IMR-90 (cell line): ENCODE measurements around the gene PSME4. TPM values are rescaled to one million over a fixed set of nuclear protein-coding genes. Genes with fewer than 3 reads are reported as not detected.

Experiments
- ATAC-seq: fragments of 200-7000 bp; cut with Tn5 transposase; 2 replicates; pipeline ENCODE4 v1.9.1; 2020; ENCODE audit warnings: low read depth, mild to moderate bottlenecking, moderate library complexity
- BruUV-seq: library from RNA; stranded (reverse); fragments of 400-500 nt; replicated peaks from 2 replicates; lab custom pipeline; 2021; lab: Mats Ljungman, UMichigan
- CTCF ChIA-PET: fragments of 300-600 bp; formaldehyde crosslinking; extraction: SDS; loops from one replicate; lab custom pipeline; 2021; ENCODE audit warnings: antibody characterized with exemption; lab: Yijun Ruan, JAX
- POLR2A ChIA-PET: fragments of 300-600 bp; sonication (Branson Sonifier 250); formaldehyde crosslinking; loops from one replicate; lab custom pipeline; 2022; ENCODE audit warnings: antibody characterized with exemption; ENCODE audit not compliant: unreplicated experiment; lab: Charles Lee
- DNase-seq: peaks from one replicate; pipeline ENCODE4 v3.0.0; 2013
- H2AFZ ChIP-seq: replicated peaks from 2 replicates; pipeline ENCODE3; 2013; ENCODE audit warnings: low read length, mild to moderate bottlenecking; ENCODE audit not compliant: poor library complexity
- H2AK5ac ChIP-seq: 2 replicates; pipeline ENCODE4 v1.6.1; 2013; ENCODE audit warnings: low read depth, low read length, inconsistent platforms
- H2AK9ac ChIP-seq: replicated peaks from 2 replicates; pipeline ENCODE3; 2013; ENCODE audit warnings: mild to moderate bottlenecking, low read depth, low read length, moderate library complexity; ENCODE audit not compliant: poor library complexity
- H2BK120ac ChIP-seq: 2 replicates; pipeline ENCODE4 v1.6.1; 2013; ENCODE audit warnings: low read depth, low read length, inconsistent platforms
- H2BK15ac ChIP-seq: 3 replicates; pipeline ENCODE4 v1.6.1; 2013; ENCODE audit warnings: low read depth, low read length, inconsistent platforms
- H2BK20ac ChIP-seq: 2 replicates; pipeline ENCODE4 v1.6.1; 2013; ENCODE audit warnings: low read depth, mild to moderate bottlenecking, inconsistent platforms, low read length, moderate library complexity
- H2BK5ac ChIP-seq: 2 replicates; pipeline ENCODE4 v1.6.1; 2013; ENCODE audit warnings: mild to moderate bottlenecking, low read depth, low read length, inconsistent platforms; ENCODE audit not compliant: poor library complexity, severe bottlenecking
- H3K14ac ChIP-seq: replicated peaks from 2 replicates; pipeline ENCODE4 v1.6.1; 2013; ENCODE audit warnings: low read depth, low read length, inconsistent platforms
- H3K18ac ChIP-seq: 2 replicates; pipeline ENCODE4 v1.6.1; 2013; ENCODE audit warnings: low read depth, low read length, control low read depth
- H3K23ac ChIP-seq: 2 replicates; pipeline ENCODE4 v1.6.1; 2013; ENCODE audit warnings: low read depth, low read length, inconsistent platforms
- H3K27ac ChIP-seq: 2 replicates; pipeline ENCODE4 v1.5.1; 2013; ENCODE audit warnings: mild to moderate bottlenecking, control low read depth, low read length; ENCODE audit not compliant: insufficient read depth
- H3K27me3 ChIP-seq: 2 replicates; pipeline ENCODE4 v1.6.1; 2013; ENCODE audit warnings: low read length; ENCODE audit not compliant: control insufficient read depth, insufficient read depth
- H3K36me3 ChIP-seq: 2 replicates; pipeline ENCODE4 v1.6.1; 2013; ENCODE audit warnings: low read length, mixed read lengths; ENCODE audit not compliant: control insufficient read depth, insufficient read depth
- H3K4ac ChIP-seq: 2 replicates; pipeline ENCODE4 v1.6.1; 2013; ENCODE audit warnings: low read depth, low read length, inconsistent platforms
- H3K4me1 ChIP-seq: 2 replicates; pipeline ENCODE4 v1.6.1; 2013; ENCODE audit warnings: low read length, mixed read lengths; ENCODE audit not compliant: control insufficient read depth, insufficient read depth
- H3K4me2 ChIP-seq: 2 replicates; pipeline ENCODE4 v1.6.1; 2013; ENCODE audit warnings: low read depth, mild to moderate bottlenecking, control low read depth, low read length, moderate library complexity
- H3K4me3 ChIP-seq: 2 replicates; pipeline ENCODE4 v1.5.1; 2013; ENCODE audit warnings: low read depth, mild to moderate bottlenecking, control low read depth, low read length, moderate library complexity; ENCODE audit not compliant: insufficient read depth
- H3K56ac ChIP-seq: 2 replicates; pipeline ENCODE4 v1.6.1; 2013; ENCODE audit warnings: low read length, inconsistent platforms; ENCODE audit not compliant: insufficient read depth; ENCODE audit errors: extremely low read depth
- H3K79me1 ChIP-seq, 2 experiments: 2 replicates each; pipeline ENCODE4 v1.6.1; 2013; ENCODE audit warnings: low read length in 2 of 2, inconsistent platforms in 1 of 2, low read depth in 1 of 2
- H3K9ac ChIP-seq: 2 replicates; pipeline ENCODE4 v1.6.1; 2013; ENCODE audit warnings: low read depth, low read length, control low read depth
- H3K9me1 ChIP-seq: 2 replicates; pipeline ENCODE4 v1.6.1; 2013; ENCODE audit warnings: low read length, inconsistent platforms; ENCODE audit not compliant: insufficient read depth
- H3K9me3 ChIP-seq: 2 replicates; pipeline ENCODE4 v1.6.1; 2013; ENCODE audit warnings: low read length; ENCODE audit not compliant: control insufficient read depth, insufficient read depth
- H4K20me1 ChIP-seq: 2 replicates; pipeline ENCODE4 v1.6.1; 2013; ENCODE audit warnings: low read length, inconsistent platforms; ENCODE audit not compliant: insufficient read depth
- H4K5ac ChIP-seq: 2 replicates; pipeline ENCODE4 v1.6.1; 2013; ENCODE audit warnings: mild to moderate bottlenecking, low read depth, low read length, control low read depth
- H4K8ac ChIP-seq, 2 experiments: 2 replicates each; pipeline ENCODE4 v1.6.1; 2013; ENCODE audit warnings: low read depth in 2 of 2, low read length in 2 of 2, control low read depth in 1 of 2, inconsistent platforms in 1 of 2
- H4K91ac ChIP-seq: 2 replicates; pipeline ENCODE4 v1.6.1; 2013; ENCODE audit warnings: low read depth, low read length, inconsistent platforms; ENCODE audit not compliant: insufficient read depth
- BHLHE40 ChIP-seq: fragments of 150-350 bp; IDR thresholded peaks from 2 replicates; pipeline ENCODE4 v1.6.1; 2016; ENCODE audit warnings: mild to moderate bottlenecking, low read depth, low read length
- CEBPB ChIP-seq: IDR thresholded peaks from 2 replicates; pipeline ENCODE4 v1.6.1; 2012; ENCODE audit warnings: low read depth, low read length, improper control_type of control experiment
- CHD1 ChIP-seq: IDR thresholded peaks from 2 replicates; pipeline ENCODE4 v1.6.1; 2012; ENCODE audit warnings: low read depth, low read length, improper control_type of control experiment
- CTCF ChIP-seq: conservative IDR thresholded peaks from 2 replicates; pipeline ENCODE4 v1.5.1; 2012; ENCODE audit warnings: mild to moderate bottlenecking, low read depth, low read length, improper control_type of control experiment
- ELK1 ChIP-seq: fragments of 150-350 bp; IDR thresholded peaks from 2 replicates; pipeline ENCODE4 v1.6.1; 2016; ENCODE audit warnings: low read depth, mild to moderate bottlenecking, low read length, moderate library complexity, borderline replicate concordance
- FOS ChIP-seq: fragments of 150-350 bp; IDR thresholded peaks from 2 replicates; pipeline ENCODE4 v1.6.1; 2016; ENCODE audit warnings: low read depth, low read length
- MAZ ChIP-seq: IDR thresholded peaks from 2 replicates; pipeline ENCODE4 v1.6.1; 2012; ENCODE audit warnings: low read depth, mild to moderate bottlenecking, low read length, improper control_type of control experiment, moderate library complexity, borderline replicate concordance
- MXI1 ChIP-seq: IDR thresholded peaks from 2 replicates; pipeline ENCODE4 v1.6.1; 2012; ENCODE audit warnings: low read depth, mild to moderate bottlenecking, low read length, moderate library complexity, borderline replicate concordance
- POLR2A ChIP-seq: IDR thresholded peaks from 2 replicates; pipeline ENCODE4 v1.6.1; 2012; ENCODE audit warnings: mild to moderate bottlenecking, low read depth, low read length
- RAD21 ChIP-seq: IDR thresholded peaks from 2 replicates; pipeline ENCODE4 v1.6.1; 2012; ENCODE audit warnings: low read length, improper control_type of control experiment
- RCOR1 ChIP-seq: IDR thresholded peaks from 2 replicates; pipeline ENCODE4 v1.6.1; 2012; ENCODE audit warnings: mild to moderate bottlenecking, low read length, improper control_type of control experiment; ENCODE audit not compliant: insufficient replicate concordance
- RFX5 ChIP-seq: IDR thresholded peaks from 2 replicates; pipeline ENCODE4 v1.8.0; 2012; ENCODE audit warnings: low read depth, mild to moderate bottlenecking, low read length, moderate library complexity
- SMC3 ChIP-seq: fragments of 150-350 bp; IDR thresholded peaks from 2 replicates; pipeline ENCODE4 v1.6.1; 2016; ENCODE audit warnings: low read depth, mild to moderate bottlenecking, antibody characterized with exemption, low read length, moderate library complexity
- USF2 ChIP-seq: fragments of 150-350 bp; IDR thresholded peaks from 2 replicates; pipeline ENCODE4 v1.6.1; 2017; ENCODE audit warnings: mild to moderate bottlenecking, antibody characterized with exemption, low read length, low read depth
- WGBS, 2 experiments: methylation state at CpG; one replicate each; pipeline versions ENCODE4 v1.1.5 to v1.1.7; 2013; ENCODE audit warnings: missing lambda C conversion rate in 2 of 2; ENCODE audit not compliant: insufficient read length in 1 of 2; ENCODE audit errors: extremely low coverage in 2 of 2; 5-methylcytosine and 5-hydroxymethylcytosine counted together
- dilution Hi-C: fragments of 300-500 bp; cut with HindIII; formaldehyde crosslinking; loops from one replicate; pipeline ENCODE4 v1.14.3; 2018; ENCODE audit warnings: low sequenced_read_pairs; ENCODE audit not compliant: unreplicated experiment
- in situ Hi-C: fragments of 300-500 bp; cut with MboI; formaldehyde crosslinking; loops from 3 replicates; pipeline ENCODE4 v1.14.3; 2019; ENCODE audit warnings: low sequenced_read_pairs, inconsistent platforms, mixed read lengths
- intact Hi-C: fragments of 100-400 bp; cut with micrococcal nuclease; formaldehyde crosslinking; loops from 2 replicates; pipeline ENCODE4 v1.10.0; 2022
- polyA plus RNA-seq, 3 experiments: library from polyadenylated mRNA; depleted of rRNA; stranded (reverse); fragments of >200 nt; gene quantifications; 2 replicates each; pipeline ENCODE4 v1.2.3, GENCODE V29; 2012; ENCODE audit warnings: low replicate concordance in 1 of 3
- total RNA-seq: library from RNA; depleted of rRNA; stranded (reverse); fragments of >200 nt; gene quantifications from 2 replicates; pipeline ENCODE4 v1.2.3, GENCODE V29; 2012

Gene PSME4
- total and polyA plus RNA-seq, 2 of the 4 experiments (the other 2 are of a cell fraction): 28.2 to 61.3 TPM

- intact Hi-C loops: loop anchor here (5.0 kb wide), 1 partner anchor 1317 kb away; no protein-coding TSS in a partner anchor
- Histone ChIP-seq H3K36me3 (no peaks in the 10 kb centered on the region), H3K4me1 (peaks cover 14% of the 10 kb centered on the region), H2BK20ac (no peak overlapping the region), H2BK15ac (no peak overlapping the region), H3K27ac (no peak overlapping the region), H4K20me1 (peaks cover 81% of the 10 kb centered on the region), H3K9me1 (peaks cover 7% of the 10 kb centered on the region; the same call in 1 of the 2 replicates), H3K56ac (no peak overlapping the region), H2AK9ac (no peak overlapping the region), H3K4ac (no peak overlapping the region), H2AK5ac (peak overlapping the region; percentile 49; the same call in 1 of the 2 replicates), H3K27me3 (no peaks in the 10 kb centered on the region), H2AFZ (no peak overlapping the region), H3K18ac (no peak overlapping the region), H4K5ac (no peak overlapping the region), H2BK5ac (peak overlapping the region; percentile 47), H3K79me1 (peaks cover 0 to 46% of the 10 kb centered on the region in 2 experiments), H2BK120ac (no peak overlapping the region), H3K9me3 (no peaks in the 10 kb centered on the region), H4K91ac (no peak overlapping the region), H3K23ac (no peak overlapping the region), H3K14ac (no peak overlapping the region), H3K4me2 (no peak overlapping the region), H3K9ac (no peak overlapping the region), H3K4me3 (no peak overlapping the region), H4K8ac (no peak overlapping the region)
- in situ Hi-C loops: no loop called here
- POLR2A ChIA-PET: no interaction called here
- CTCF ChIA-PET: no interaction called here
- no peak for TF ChIP-seq ELK1
- no peak for TF ChIP-seq CTCF
- no peak for TF ChIP-seq RAD21
- no peak for TF ChIP-seq MXI1
- no peak for TF ChIP-seq SMC3
- TF ChIP-seq MAZ: no peak
- no peak for TF ChIP-seq FOS
- TF ChIP-seq RCOR1: no peak
- no peak for TF ChIP-seq BHLHE40
- TF ChIP-seq POLR2A: no peak
- TF ChIP-seq RFX5: no peak
- TF ChIP-seq USF2: no peak
- no peak for TF ChIP-seq CEBPB
- no peak for TF ChIP-seq CHD1
- ATAC-seq: no peak
- dilution Hi-C loops: no loop called here
- no peak for DNase-seq
- WGBS, 2 experiments: no CpG with 5 or more reads among the region's 11 CpGs
- BruUV-seq: no TSS peak
Observed at GRCh38 chr2:53964987-53965687, 5.7 kb downstream of the PSME4 start.
